Measurements from ENCODE around the gene ZNF552. TPM values are rescaled to one million over a fixed set of nuclear protein-coding genes. Genes with fewer than 3 reads are reported as not detected.
"Not testable (repeated sequence)": the region's sequence is repeated elsewhere in the genome, so short reads cannot be mapped to it uniquely, and the experiment has no call there.

ZNF552 gene
- total and polyA plus RNA-seq, 2 of the 13 experiments (the other 11 are each of a cell fraction or from before 2014, with no cell fraction given) = 8.1 to 16.6 TPM

GRCh38 chr19:57823155-57823554 lies 8.4 kb upstream of the ZNF552 start:
- POLR2A ChIA-PET; BruUV-seq (replicated peaks); H3K27me3 ChIP-seq (ENCODE audit: control insufficient read depth in 1 of 2, insufficient read depth in 2 of 2, low read length in 2 of 2); H3K4me3 ChIP-seq (replicated peaks in 1 of 3; ENCODE audit: insufficient read depth in 1 of 3, low read depth in 2 of 3, low read length in 3 of 3); ATAC-seq; CTCF ChIA-PET (ENCODE audit: low intra/inter-chr PET ratio, low total read pairs); H3K9ac ChIP-seq (ENCODE audit: insufficient read depth, low read depth, low read length); in situ Hi-C loops (cut with HindIII; ENCODE audit: extremely low pct_ligation_motif_present, low pct_unique_long_range_greater_than_20kb); H3K9me3 ChIP-seq (ENCODE audit: low read length); FAIRE-seq; H3K27ac ChIP-seq (ENCODE audit: extremely low read length, insufficient read depth, low read length); DNase-seq (ENCODE audit: low spot score); H2AFZ ChIP-seq (ENCODE audit: low read length): not testable (repeated sequence)
- Histone ChIP-seq H3K4me2 (ENCODE audit: low read depth, low read length) (peak overlapping the region; percentile 52), H4K20me1 (ENCODE audit: insufficient read depth, low read length) (peaks cover 16% of the 10 kb centered on the region; the same call in 1 of the 2 replicates), H3K79me2 (ENCODE audit: insufficient read depth, low read length) (peaks cover 75% of the 10 kb centered on the region), H3K4me1 (ENCODE audit: insufficient read depth, low read length) (peaks cover 63% of the 10 kb centered on the region), H3K36me3 (replicated peaks in 1 of 2; ENCODE audit: control insufficient read depth in 1 of 2, insufficient read depth in 2 of 2, low read length in 2 of 2) (peaks cover 2 to 15% of the 10 kb centered on the region in 2 experiments; a peak in 2 of 5 replicates)
- WGBS (ENCODE audit: low lambda C conversion rate) = 74% methylated on average over 2 of the region's 2 CpGs
- intact Hi-C loops (cut with micrococcal nuclease; ENCODE audit: unreplicated experiment) = loop anchor here (10.0 kb wide), 1 partner anchor 332 kb away; the partner anchor contains the start of gene ZNF329

GRCh38 chr19:57821501-57821900 lies 6.8 kb upstream of the ZNF552 start:
- 97% methylated on average over 2 of the region's 3 CpGs for WGBS (ENCODE audit: low lambda C conversion rate)
- H3K9ac ChIP-seq (ENCODE audit: insufficient read depth, low read depth, low read length); in situ Hi-C loops (cut with HindIII; ENCODE audit: extremely low pct_ligation_motif_present, low pct_unique_long_range_greater_than_20kb); H3K27me3 ChIP-seq (ENCODE audit: control insufficient read depth in 1 of 2, insufficient read depth in 2 of 2, low read length in 2 of 2); H3K4me2 ChIP-seq (ENCODE audit: low read depth, low read length); H2AFZ ChIP-seq (ENCODE audit: low read length); FAIRE-seq; H3K9me3 ChIP-seq (ENCODE audit: low read length); CTCF ChIA-PET (ENCODE audit: low intra/inter-chr PET ratio, low total read pairs); BruUV-seq (replicated peaks); POLR2A ChIA-PET; H3K27ac ChIP-seq (ENCODE audit: extremely low read length, insufficient read depth, low read length); ATAC-seq; DNase-seq (ENCODE audit: low spot score); H3K4me3 ChIP-seq (replicated peaks in 1 of 3; ENCODE audit: insufficient read depth in 1 of 3, low read depth in 2 of 3, low read length in 3 of 3): not testable (repeated sequence)
- Histone ChIP-seq H4K20me1 (ENCODE audit: insufficient read depth, low read length) (peaks cover 16% of the 10 kb centered on the region; the same call in 1 of the 2 replicates), H3K79me2 (ENCODE audit: insufficient read depth, low read length) (peaks cover 65% of the 10 kb centered on the region), H3K36me3 (replicated peaks in 1 of 2; ENCODE audit: control insufficient read depth in 1 of 2, insufficient read depth in 2 of 2, low read length in 2 of 2) (peaks cover 2 to 14% of the 10 kb centered on the region in 2 experiments; a peak in 2 of 5 replicates), H3K4me1 (ENCODE audit: insufficient read depth, low read length) (peaks cover 55% of the 10 kb centered on the region)
- intact Hi-C loops (cut with micrococcal nuclease; ENCODE audit: unreplicated experiment) = loop anchor here (10.0 kb wide), 1 partner anchor 333 kb away; the partner anchor contains the start of gene ZNF329

- peak overlapping the region; percentile 97 for H3K4me2 ChIP-seq (ENCODE audit: low read depth, low read length)
- H3K79me2 ChIP-seq (ENCODE audit: insufficient read depth, low read length) = peaks cover 61% of the 10 kb centered on the region
- H2AFZ ChIP-seq (ENCODE audit: low read length); DNase-seq (ENCODE audit: low spot score); CTCF ChIA-PET (ENCODE audit: low intra/inter-chr PET ratio, low total read pairs); H3K27me3 ChIP-seq (ENCODE audit: control insufficient read depth in 1 of 2, insufficient read depth in 2 of 2, low read length in 2 of 2); in situ Hi-C loops (cut with HindIII; ENCODE audit: extremely low pct_ligation_motif_present, low pct_unique_long_range_greater_than_20kb); POLR2A ChIA-PET; BruUV-seq (replicated peaks); H3K9me3 ChIP-seq (ENCODE audit: low read length); ATAC-seq: not testable (repeated sequence)
- peak; percentile 47 for FAIRE-seq
- peak overlapping the region; percentile 90 for H3K27ac ChIP-seq (ENCODE audit: extremely low read length, insufficient read depth, low read length)
- peaks cover 55% of the 10 kb centered on the region for H3K4me1 ChIP-seq (ENCODE audit: insufficient read depth, low read length)
- H4K20me1 ChIP-seq (ENCODE audit: insufficient read depth, low read length) = peaks cover 16% of the 10 kb centered on the region; the same call in 1 of the 2 replicates
- intact Hi-C loops (cut with micrococcal nuclease; ENCODE audit: unreplicated experiment) = loop anchor here (10.0 kb wide), 1 partner anchor 334 kb away; the partner anchor contains the start of gene ZNF329
- peak overlapping the region; percentile 86 to 96 (median 88) for H3K4me3 ChIP-seq (replicated peaks in 1 of 3; ENCODE audit: insufficient read depth in 1 of 3, low read depth in 2 of 3, low read length in 3 of 3)
- 0 out of 2 replicates have a peak, but pooled peaks have one; percentile 14 for TF ChIP-seq SAP130 (CRISPR knock-in tag; IDR thresholded peaks at IDR 0.05; ENCODE audit: low read depth)
- peaks cover 0 to 10% of the 10 kb centered on the region in 2 experiments; a peak in 1 of 5 replicates for H3K36me3 ChIP-seq (replicated peaks in 1 of 2; ENCODE audit: control insufficient read depth in 1 of 2, insufficient read depth in 2 of 2, low read length in 2 of 2)
- peak overlapping the region; percentile 98 for H3K9ac ChIP-seq (ENCODE audit: insufficient read depth, low read depth, low read length)
- 0% methylated on average over 1 of the region's 3 CpGs for WGBS (ENCODE audit: low lambda C conversion rate)
Measured at GRCh38 chr19:57821095-57821494, 6.4 kb upstream of the ZNF552 start.
